NCI-H2171 treated with DMSO at 0.1 percent for 48 hours (cell line): ENCODE data around the gene RNU6-9.
"Not testable (repeated sequence)": the region's sequence is repeated elsewhere in the genome, so short reads cannot be mapped to it uniquely, and the experiment has no call there.

Source experiments
- DNase-seq: peaks from one replicate; lab custom pipeline; 2025; lab: John Stamatoyannopoulos, UW

Gene RNU6-9

GRCh38 chr19:892894-893689, at the start of gene RNU6-9, which contains the start of gene MED16:
RNU6-9 (plus strand) TSS chr19:893484.
MED16 (minus strand) TSS chr19:893187; CDS start chr19:891131, 2,056 bp downstream.
- peak; percentile 94 for DNase-seq

GRCh38 chr19:843836-844545, 49.3 kb upstream of the RNU6-9 start:
- no peak for DNase-seq

GRCh38 chr19:844546-844971, 48.7 kb upstream of the RNU6-9 start:
- peak; percentile 26 for DNase-seq

- DNase-seq = no peak
Observed at GRCh38 chr19:845707-846521, 47.4 kb upstream of the RNU6-9 start.

- no peak for DNase-seq
Observed at GRCh38 chr19:848386-848921, 44.8 kb upstream of the RNU6-9 start.

- DNase-seq = not testable (repeated sequence)
Observed at GRCh38 chr19:849195-849594, 44.1 kb upstream of the RNU6-9 start.

GRCh38 chr19:850221-850978, 42.9 kb upstream of the RNU6-9 start:
- no peak for DNase-seq

GRCh38 chr19:850979-851335, 42.3 kb upstream of the RNU6-9 start:
- DNase-seq = no peak

GRCh38 chr19:852136-853013, 40.9 kb upstream of the RNU6-9 start, which contains the start of gene ELANE:
ELANE (plus strand) TSS chr19:852303; CDS start chr19:852329, 26 bp downstream.
- no peak for DNase-seq

GRCh38 chr19:853014-853585, 40.2 kb upstream of the RNU6-9 start:
- DNase-seq = no peak

GRCh38 chr19:853614-854220, 39.6 kb upstream of the RNU6-9 start:
- not testable (repeated sequence) for DNase-seq

- DNase-seq = no peak
Observed at GRCh38 chr19:854549-854948, 38.7 kb upstream of the RNU6-9 start.

GRCh38 chr19:855142-855541, 38.1 kb upstream of the RNU6-9 start:
- no peak for DNase-seq

- DNase-seq = no peak
Observed at GRCh38 chr19:855566-856120, 37.6 kb upstream of the RNU6-9 start.

- no peak for DNase-seq
Observed at GRCh38 chr19:858284-858683, 35.0 kb upstream of the RNU6-9 start.

- DNase-seq = no peak
Observed at GRCh38 chr19:858868-859843, 34.1 kb upstream of the RNU6-9 start, which contains the start of gene CFD. CFD (plus strand) TSS chr19:859664; CDS start chr19:859690, 26 bp downstream.

- DNase-seq = no peak
Observed at GRCh38 chr19:861141-861755, 32.0 kb upstream of the RNU6-9 start.
